GM23338 (cell line): ENCODE results near the gene NAT14. TPM values are rescaled to one million over a fixed set of nuclear protein-coding genes. Genes with fewer than 3 reads are reported as not detected.

Source experiments
- ATAC-seq: fragments of 200-7000 bp; cut with Tn5 transposase; 3 replicates; pipeline ENCODE4 v1.9.1; 2020
- DNase-seq: peaks from one replicate; pipeline ENCODE4 v3.0.0-alpha.2; 2015; ENCODE audit warnings: low spot score
- H2AFZ ChIP-seq: fragments of 200-600 bp; sonication (generic); 2 replicates; pipeline ENCODE4 v1.8.0; 2016; ENCODE audit warnings: antibody characterized with exemption, mild to moderate bottlenecking, moderate library complexity
- H3F3A ChIP-seq: fragments of 200-600 bp; sonication (generic); replicated peaks from 2 replicates; pipeline ENCODE4 v1.8.0; 2017; ENCODE audit warnings: antibody characterized with exemption, mixed run types, low read depth
- H3K27ac ChIP-seq: fragments of 200-600 bp; sonication (generic); 2 replicates; pipeline ENCODE4 v1.6.1; 2016; ENCODE audit warnings: low read depth
- H3K27me3 ChIP-seq: fragments of 200-600 bp; sonication (generic); 2 replicates; pipeline ENCODE4 v1.8.0; 2016; ENCODE audit warnings: mild to moderate bottlenecking, mixed run types, moderate library complexity; ENCODE audit not compliant: insufficient read depth
- H3K36me3 ChIP-seq: fragments of 200-600 bp; sonication (generic); 2 replicates; pipeline ENCODE4 v1.8.0; 2016; ENCODE audit warnings: mild to moderate bottlenecking; ENCODE audit not compliant: insufficient read depth
- H3K4me1 ChIP-seq: fragments of 200-600 bp; sonication (generic); 2 replicates; pipeline ENCODE4 v1.8.0; 2016; ENCODE audit warnings: mild to moderate bottlenecking, moderate library complexity; ENCODE audit not compliant: insufficient read depth
- H3K4me2 ChIP-seq: fragments of 200-600 bp; sonication (generic); 2 replicates; pipeline ENCODE4 v1.7.1; 2017; ENCODE audit warnings: mixed run types
- H3K4me3 ChIP-seq: fragments of 200-600 bp; sonication (generic); 2 replicates; pipeline ENCODE4 v1.6.1; 2016; ENCODE audit warnings: mixed run types
- H3K79me2 ChIP-seq: fragments of 200-600 bp; sonication (generic); replicated peaks from 2 replicates; pipeline ENCODE4 v1.8.0; 2017; ENCODE audit warnings: mild to moderate bottlenecking; ENCODE audit not compliant: insufficient read depth
- H3K9me2 ChIP-seq: fragments of 200-600 bp; sonication (generic); 2 replicates; pipeline ENCODE4 v1.8.0; 2017; ENCODE audit not compliant: insufficient read depth
- H4K20me1 ChIP-seq: fragments of 200-600 bp; sonication (generic); replicated peaks from 2 replicates; pipeline ENCODE4 v1.8.0; 2017; ENCODE audit warnings: mild to moderate bottlenecking; ENCODE audit not compliant: insufficient read depth
- H3K27ac Mint-ChIP-seq: 2 replicates; pipeline ENCODE4 v1.8.0; 2020; ENCODE audit warnings: inconsistent platforms, mild to moderate bottlenecking, moderate library complexity, mixed read lengths
- H3K27me3 Mint-ChIP-seq: 3 replicates; pipeline ENCODE4 v1.8.0; 2022; ENCODE audit warnings: low read depth, mild to moderate bottlenecking, moderate library complexity, mixed read lengths, inconsistent platforms; ENCODE audit not compliant: insufficient read depth, poor library complexity
- H3K36me3 Mint-ChIP-seq: 3 replicates; pipeline ENCODE4 v1.8.0; 2021; ENCODE audit warnings: low read depth, mild to moderate bottlenecking, inconsistent platforms, moderate library complexity, mixed read lengths
- H3K4me1 Mint-ChIP-seq: 3 replicates; pipeline ENCODE4 v1.8.0; 2020; ENCODE audit warnings: mild to moderate bottlenecking, inconsistent platforms, mixed read lengths
- H3K4me3 Mint-ChIP-seq: 3 replicates; pipeline ENCODE4 v1.8.0; 2021; ENCODE audit warnings: moderate library complexity, mild to moderate bottlenecking, inconsistent platforms, mixed read lengths
- H3K9me3 Mint-ChIP-seq: 3 replicates; pipeline ENCODE4 v1.8.0; 2020; ENCODE audit warnings: moderate library complexity, mild to moderate bottlenecking, inconsistent platforms, mixed read lengths
- CREB1 ChIP-seq: fragments of 250-450 bp; sonication (Bioruptor Pico); IDR thresholded peaks from 2 replicates; pipeline ENCODE4 v1.5.0; 2020; ENCODE audit warnings: low read depth, mild to moderate bottlenecking, moderate library complexity
- EZH2 ChIP-seq: fragments of 200-600 bp; sonication (generic); IDR thresholded peaks from one replicate; pipeline ENCODE4 v1.8.0; 2017; ENCODE audit warnings: antibody characterized with exemption, mild to moderate bottlenecking, low read depth; ENCODE audit not compliant: unreplicated experiment
- EZH2phosphoT487 ChIP-seq: fragments of 200-600 bp; sonication (generic); IDR thresholded peaks from one replicate; pipeline ENCODE4 v1.8.1; 2018; ENCODE audit warnings: antibody characterized with exemption; ENCODE audit not compliant: unreplicated experiment
- JUNB ChIP-seq: IDR thresholded peaks from one replicate; pipeline ENCODE4 v1.6.1; 2016; ENCODE audit warnings: antibody characterized with exemption; ENCODE audit not compliant: unreplicated experiment
- POLR2AphosphoS5 ChIP-seq: IDR thresholded peaks from 2 replicates; pipeline ENCODE4 v1.6.1; 2016; ENCODE audit warnings: antibody characterized with exemption, low read depth
- STAT1 ChIP-seq: IDR thresholded peaks from one replicate; pipeline ENCODE4 v1.6.1; 2016; ENCODE audit warnings: antibody characterized with exemption; ENCODE audit not compliant: unreplicated experiment
- ZNF114 ChIP-seq: fragments of 250-450 bp; sonication (Bioruptor Pico); IDR thresholded peaks from 2 replicates; pipeline ENCODE4 v1.5.0; 2020; ENCODE audit warnings: mild to moderate bottlenecking, moderate library complexity
- ZNF331 ChIP-seq: fragments of 250-450 bp; sonication (Bioruptor Pico); IDR thresholded peaks from 2 replicates; pipeline ENCODE4 v1.5.0; 2020; ENCODE audit warnings: low read depth, mild to moderate bottlenecking, moderate library complexity
- polyA plus RNA-seq: library from polyadenylated mRNA; unstranded; fragments of >200 nt; fragmentation: Nextera tagmentation; extraction: Ambion mirVana; gene quantifications from 2 replicates; pipeline ENCODE4 v1.2.1, GENCODE V29; 2016
- total RNA-seq: library from RNA; depleted of rRNA; stranded (reverse); fragments of >200 nt; shearing (Covaris generic); gene quantifications from 2 replicates; pipeline ENCODE4 v1.2.3, GENCODE V29; 2014
- TF ChIP-seq, protein P1 (sequence below), 2 experiments: fragments of 200-600 bp in 1 of 2; sonication (generic) in 1 of 2; conservative IDR thresholded peaks; 2 replicates each; pipeline versions ENCODE4 v1.5.1 to v1.6.1; 2016 to 2017; ENCODE audit warnings: antibody characterized with exemption in 2 of 2, low read depth in 2 of 2, mild to moderate bottlenecking in 2 of 2, moderate library complexity in 1 of 2
- TF ChIP-seq, protein P2 (sequence below): IDR thresholded peaks from one replicate; pipeline ENCODE4 v1.6.1; 2018; ENCODE audit warnings: antibody characterized with exemption; ENCODE audit not compliant: unreplicated experiment
- TF ChIP-seq, protein P3 (sequence below): fragments of 250-450 bp; sonication (Bioruptor Pico); IDR thresholded peaks from 2 replicates; pipeline ENCODE4 v1.5.0; 2020; ENCODE audit warnings: mild to moderate bottlenecking, moderate library complexity

NAT14 gene
- total and polyA plus RNA-seq, 2 experiments from 2014 or later: 27.8 to 39.6 TPM

DNA sequence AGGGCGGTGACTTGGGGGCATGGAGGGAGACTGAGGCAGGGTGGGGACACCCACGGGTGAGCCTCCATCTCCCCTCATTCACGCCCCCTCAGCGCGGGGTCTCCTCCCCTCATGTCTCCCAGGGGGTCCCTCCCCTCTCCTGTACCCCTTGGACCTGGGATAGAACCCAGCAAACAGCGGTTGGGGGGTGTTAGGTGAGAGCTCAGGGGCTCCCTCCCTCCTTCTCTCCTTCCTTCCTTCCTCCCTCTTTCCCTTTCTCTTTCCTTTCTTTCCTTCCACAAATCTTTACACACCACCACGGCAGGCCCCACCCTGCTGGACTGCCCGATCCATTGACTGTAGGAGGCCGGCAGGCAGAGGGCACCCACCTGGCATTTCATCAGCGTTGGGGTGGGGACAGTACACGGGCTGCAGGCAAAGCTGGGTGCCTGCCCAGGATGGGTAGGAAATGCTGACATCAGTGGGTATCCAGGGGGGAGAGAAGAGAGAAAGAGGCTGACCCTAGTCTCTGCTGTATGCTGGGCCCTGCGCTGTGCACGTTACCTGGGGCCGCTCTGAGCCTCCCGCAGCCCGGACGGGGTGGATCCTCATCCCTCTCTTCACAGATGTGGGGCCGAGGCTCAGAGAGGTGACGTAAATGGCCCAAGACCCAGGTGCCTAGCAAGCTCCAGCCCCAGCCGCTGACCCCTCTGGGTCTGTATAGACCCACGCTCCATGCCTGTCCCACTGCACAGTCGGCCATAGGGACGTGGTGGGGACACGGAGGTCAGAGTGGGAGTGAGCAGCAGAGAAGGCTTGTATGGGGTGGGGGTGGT is 6.8 kb downstream of the NAT14 start:
- Histone ChIP-seq H3K4me1 (peaks cover 17% of the 10 kb centered on the region; the same call in 1 of the 2 replicates), H3K79me2 (no peaks in the 10 kb centered on the region), H3K9me2 (no peaks in the 10 kb centered on the region), H3K4me2 (no peak overlapping the region), H4K20me1 (no peaks in the 10 kb centered on the region), H3K36me3 (no peaks in the 10 kb centered on the region), H3K27me3 (no peaks in the 10 kb centered on the region), H2AFZ (no peak overlapping the region), H3K27ac (no peak overlapping the region), H3F3A (peaks cover 10% of the 10 kb centered on the region), H3K4me3 (no peak overlapping the region)
- Mint-ChIP-seq H3K4me3 (no peak overlapping the region; the same call in 2 of the 3 replicates), H3K27me3 (peaks cover 11% of the 10 kb centered on the region), H3K9me3 (no peaks in the 10 kb centered on the region; the same call in 2 of the 3 replicates), H3K4me1 (peaks cover 30% of the 10 kb centered on the region), H3K27ac (no peak overlapping the region), H3K36me3 (no peaks in the 10 kb centered on the region)
- TF ChIP-seq EZH2 (no peak), CREB1 (no peak), JUNB (no peak), POLR2AphosphoS5 (no peak), ZNF331 (CRISPR knock-in tag) (no peak), STAT1 (no peak), EZH2phosphoT487 (no peak), ZNF114 (CRISPR knock-in tag) (no peak)
- TF ChIP-seq, protein P1, sequence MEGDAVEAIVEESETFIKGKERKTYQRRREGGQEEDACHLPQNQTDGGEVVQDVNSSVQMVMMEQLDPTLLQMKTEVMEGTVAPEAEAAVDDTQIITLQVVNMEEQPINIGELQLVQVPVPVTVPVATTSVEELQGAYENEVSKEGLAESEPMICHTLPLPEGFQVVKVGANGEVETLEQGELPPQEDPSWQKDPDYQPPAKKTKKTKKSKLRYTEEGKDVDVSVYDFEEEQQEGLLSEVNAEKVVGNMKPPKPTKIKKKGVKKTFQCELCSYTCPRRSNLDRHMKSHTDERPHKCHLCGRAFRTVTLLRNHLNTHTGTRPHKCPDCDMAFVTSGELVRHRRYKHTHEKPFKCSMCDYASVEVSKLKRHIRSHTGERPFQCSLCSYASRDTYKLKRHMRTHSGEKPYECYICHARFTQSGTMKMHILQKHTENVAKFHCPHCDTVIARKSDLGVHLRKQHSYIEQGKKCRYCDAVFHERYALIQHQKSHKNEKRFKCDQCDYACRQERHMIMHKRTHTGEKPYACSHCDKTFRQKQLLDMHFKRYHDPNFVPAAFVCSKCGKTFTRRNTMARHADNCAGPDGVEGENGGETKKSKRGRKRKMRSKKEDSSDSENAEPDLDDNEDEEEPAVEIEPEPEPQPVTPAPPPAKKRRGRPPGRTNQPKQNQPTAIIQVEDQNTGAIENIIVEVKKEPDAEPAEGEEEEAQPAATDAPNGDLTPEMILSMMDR (conservative IDR thresholded peaks at IDR 0.05; ENCODE audit: low read depth in 2 of 2): no peak
- TF ChIP-seq, protein P2, sequence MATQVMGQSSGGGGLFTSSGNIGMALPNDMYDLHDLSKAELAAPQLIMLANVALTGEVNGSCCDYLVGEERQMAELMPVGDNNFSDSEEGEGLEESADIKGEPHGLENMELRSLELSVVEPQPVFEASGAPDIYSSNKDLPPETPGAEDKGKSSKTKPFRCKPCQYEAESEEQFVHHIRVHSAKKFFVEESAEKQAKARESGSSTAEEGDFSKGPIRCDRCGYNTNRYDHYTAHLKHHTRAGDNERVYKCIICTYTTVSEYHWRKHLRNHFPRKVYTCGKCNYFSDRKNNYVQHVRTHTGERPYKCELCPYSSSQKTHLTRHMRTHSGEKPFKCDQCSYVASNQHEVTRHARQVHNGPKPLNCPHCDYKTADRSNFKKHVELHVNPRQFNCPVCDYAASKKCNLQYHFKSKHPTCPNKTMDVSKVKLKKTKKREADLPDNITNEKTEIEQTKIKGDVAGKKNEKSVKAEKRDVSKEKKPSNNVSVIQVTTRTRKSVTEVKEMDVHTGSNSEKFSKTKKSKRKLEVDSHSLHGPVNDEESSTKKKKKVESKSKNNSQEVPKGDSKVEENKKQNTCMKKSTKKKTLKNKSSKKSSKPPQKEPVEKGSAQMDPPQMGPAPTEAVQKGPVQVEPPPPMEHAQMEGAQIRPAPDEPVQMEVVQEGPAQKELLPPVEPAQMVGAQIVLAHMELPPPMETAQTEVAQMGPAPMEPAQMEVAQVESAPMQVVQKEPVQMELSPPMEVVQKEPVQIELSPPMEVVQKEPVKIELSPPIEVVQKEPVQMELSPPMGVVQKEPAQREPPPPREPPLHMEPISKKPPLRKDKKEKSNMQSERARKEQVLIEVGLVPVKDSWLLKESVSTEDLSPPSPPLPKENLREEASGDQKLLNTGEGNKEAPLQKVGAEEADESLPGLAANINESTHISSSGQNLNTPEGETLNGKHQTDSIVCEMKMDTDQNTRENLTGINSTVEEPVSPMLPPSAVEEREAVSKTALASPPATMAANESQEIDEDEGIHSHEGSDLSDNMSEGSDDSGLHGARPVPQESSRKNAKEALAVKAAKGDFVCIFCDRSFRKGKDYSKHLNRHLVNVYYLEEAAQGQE: no peak
- TF ChIP-seq, protein P3, sequence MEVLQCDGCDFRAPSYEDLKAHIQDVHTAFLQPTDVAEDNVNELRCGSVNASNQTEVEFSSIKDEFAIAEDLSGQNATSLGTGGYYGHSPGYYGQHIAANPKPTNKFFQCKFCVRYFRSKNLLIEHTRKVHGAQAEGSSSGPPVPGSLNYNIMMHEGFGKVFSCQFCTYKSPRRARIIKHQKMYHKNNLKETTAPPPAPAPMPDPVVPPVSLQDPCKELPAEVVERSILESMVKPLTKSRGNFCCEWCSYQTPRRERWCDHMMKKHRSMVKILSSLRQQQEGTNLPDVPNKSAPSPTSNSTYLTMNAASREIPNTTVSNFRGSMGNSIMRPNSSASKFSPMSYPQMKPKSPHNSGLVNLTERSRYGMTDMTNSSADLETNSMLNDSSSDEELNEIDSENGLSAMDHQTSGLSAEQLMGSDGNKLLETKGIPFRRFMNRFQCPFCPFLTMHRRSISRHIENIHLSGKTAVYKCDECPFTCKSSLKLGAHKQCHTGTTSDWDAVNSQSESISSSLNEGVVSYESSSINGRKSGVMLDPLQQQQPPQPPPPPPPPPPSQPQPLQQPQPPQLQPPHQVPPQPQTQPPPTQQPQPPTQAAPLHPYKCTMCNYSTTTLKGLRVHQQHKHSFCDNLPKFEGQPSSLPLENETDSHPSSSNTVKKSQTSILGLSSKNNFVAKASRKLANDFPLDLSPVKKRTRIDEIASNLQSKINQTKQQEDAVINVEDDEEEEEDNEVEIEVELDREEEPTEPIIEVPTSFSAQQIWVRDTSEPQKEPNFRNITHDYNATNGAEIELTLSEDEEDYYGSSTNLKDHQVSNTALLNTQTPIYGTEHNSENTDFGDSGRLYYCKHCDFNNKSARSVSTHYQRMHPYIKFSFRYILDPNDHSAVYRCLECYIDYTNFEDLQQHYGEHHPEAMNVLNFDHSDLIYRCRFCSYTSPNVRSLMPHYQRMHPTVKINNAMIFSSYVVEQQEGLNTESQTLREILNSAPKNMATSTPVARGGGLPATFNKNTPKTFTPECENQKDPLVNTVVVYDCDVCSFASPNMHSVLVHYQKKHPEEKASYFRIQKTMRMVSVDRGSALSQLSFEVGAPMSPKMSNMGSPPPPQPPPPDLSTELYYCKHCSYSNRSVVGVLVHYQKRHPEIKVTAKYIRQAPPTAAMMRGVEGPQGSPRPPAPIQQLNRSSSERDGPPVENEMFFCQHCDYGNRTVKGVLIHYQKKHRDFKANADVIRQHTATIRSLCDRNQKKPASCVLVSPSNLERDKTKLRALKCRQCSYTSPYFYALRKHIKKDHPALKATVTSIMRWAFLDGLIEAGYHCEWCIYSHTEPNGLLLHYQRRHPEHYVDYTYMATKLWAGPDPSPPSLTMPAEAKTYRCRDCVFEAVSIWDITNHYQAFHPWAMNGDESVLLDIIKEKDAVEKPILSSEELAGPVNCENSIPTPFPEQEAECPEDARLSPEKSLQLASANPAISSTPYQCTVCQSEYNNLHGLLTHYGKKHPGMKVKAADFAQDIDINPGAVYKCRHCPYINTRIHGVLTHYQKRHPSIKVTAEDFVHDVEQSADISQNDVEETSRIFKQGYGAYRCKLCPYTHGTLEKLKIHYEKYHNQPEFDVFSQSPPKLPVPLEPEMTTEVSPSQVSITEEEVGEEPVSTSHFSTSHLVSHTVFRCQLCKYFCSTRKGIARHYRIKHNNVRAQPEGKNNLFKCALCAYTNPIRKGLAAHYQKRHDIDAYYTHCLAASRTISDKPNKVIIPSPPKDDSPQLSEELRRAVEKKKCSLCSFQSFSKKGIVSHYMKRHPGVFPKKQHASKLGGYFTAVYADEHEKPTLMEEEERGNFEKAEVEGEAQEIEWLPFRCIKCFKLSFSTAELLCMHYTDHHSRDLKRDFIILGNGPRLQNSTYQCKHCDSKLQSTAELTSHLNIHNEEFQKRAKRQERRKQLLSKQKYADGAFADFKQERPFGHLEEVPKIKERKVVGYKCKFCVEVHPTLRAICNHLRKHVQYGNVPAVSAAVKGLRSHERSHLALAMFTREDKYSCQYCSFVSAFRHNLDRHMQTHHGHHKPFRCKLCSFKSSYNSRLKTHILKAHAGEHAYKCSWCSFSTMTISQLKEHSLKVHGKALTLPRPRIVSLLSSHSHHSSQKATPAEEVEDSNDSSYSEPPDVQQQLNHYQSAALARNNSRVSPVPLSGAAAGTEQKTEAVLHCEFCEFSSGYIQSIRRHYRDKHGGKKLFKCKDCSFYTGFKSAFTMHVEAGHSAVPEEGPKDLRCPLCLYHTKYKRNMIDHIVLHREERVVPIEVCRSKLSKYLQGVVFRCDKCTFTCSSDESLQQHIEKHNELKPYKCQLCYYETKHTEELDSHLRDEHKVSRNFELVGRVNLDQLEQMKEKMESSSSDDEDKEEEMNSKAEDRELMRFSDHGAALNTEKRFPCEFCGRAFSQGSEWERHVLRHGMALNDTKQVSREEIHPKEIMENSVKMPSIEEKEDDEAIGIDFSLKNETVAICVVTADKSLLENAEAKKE (CRISPR knock-in tag): no peak
- ATAC-seq: no peak
- DNase-seq: no peak
